Naive thymus-derived CD4-positive, alpha-beta T cell (primary cell): ENCODE results near the gene MVD. TPM values are rescaled to one million over a fixed set of nuclear protein-coding genes. Genes with fewer than 3 reads are reported as not detected.

Experiments used
- ATAC-seq: fragments of 150-1000 bp; cut with Tn5 transposase; 2 replicates; pipeline ENCODE4 v1.10.0; 2021; ENCODE audit warnings: mild to moderate bottlenecking, moderate library complexity
- CTCF ChIA-PET: fragments of 350-600 bp; sonication (Branson Sonifier 250); formaldehyde crosslinking; loops from one replicate; lab custom pipeline; 2021; ENCODE audit warnings: antibody characterized with exemption; lab: Charles Lee
- POLR2A ChIA-PET: fragments of 350-600 bp; sonication (Branson Sonifier 250); formaldehyde crosslinking; loops from one replicate; lab custom pipeline; 2021; ENCODE audit warnings: antibody characterized with exemption, inconsistent platforms; lab: Charles Lee
- DNase-seq, 9 donors: peaks; one replicate each; pipeline versions ENCODE4 v3.0.0 to v3.0.0-alpha.2; 2020 to 2022; ENCODE audit warnings: mixed read lengths in 1 of 9
- H3K27ac ChIP-seq: one replicate; pipeline ENCODE4 v1.7.0; 2013; ENCODE audit warnings: mild to moderate bottlenecking, low read depth, low read length, moderate library complexity
- H3K27me3 ChIP-seq, 2 donors: one replicate each; pipeline ENCODE4 v1.7.0; 2013; ENCODE audit warnings: low read length in 2 of 2, mild to moderate bottlenecking in 2 of 2, moderate library complexity in 2 of 2; ENCODE audit not compliant: control insufficient read depth in 2 of 2, insufficient read depth in 2 of 2
- H3K36me3 ChIP-seq, 3 experiments: 1 replicate in 2 of 3; 2 replicates in 1 of 3; pipeline ENCODE4 v1.7.0; 2013; ENCODE audit warnings: low read length in 3 of 3, mild to moderate bottlenecking in 3 of 3, moderate library complexity in 1 of 3; ENCODE audit not compliant: insufficient read depth in 3 of 3, control insufficient read depth in 2 of 3
- H3K4me1 ChIP-seq, 2 donors: one replicate each; pipeline ENCODE4 v1.7.0; 2013; ENCODE audit warnings: low read length in 2 of 2, mild to moderate bottlenecking in 2 of 2, moderate library complexity in 1 of 2; ENCODE audit not compliant: control insufficient read depth in 2 of 2, insufficient read depth in 2 of 2
- H3K4me3 ChIP-seq: 2 replicates; pipeline ENCODE4 v1.7.0; 2013; ENCODE audit warnings: mild to moderate bottlenecking, low read length
- H3K9me3 ChIP-seq, 3 experiments: 1 replicate in 2 of 3; 2 replicates in 1 of 3; pipeline ENCODE4 v1.7.0; 2013; ENCODE audit warnings: low read length in 3 of 3; ENCODE audit not compliant: control insufficient read depth in 2 of 3
- H3K27ac Mint-ChIP-seq, 9 donors: one replicate each; pipeline ENCODE4 v1.8.0; 2020 to 2022; ENCODE audit warnings: mixed read lengths in 9 of 9, mild to moderate bottlenecking in 8 of 9, moderate library complexity in 5 of 9, inconsistent platforms in 2 of 9
- H3K27me3 Mint-ChIP-seq, 5 donors: one replicate each; pipeline ENCODE4 v1.8.0; 2021 to 2022; ENCODE audit warnings: mixed read lengths in 5 of 5, mild to moderate bottlenecking in 1 of 5
- H3K36me3 Mint-ChIP-seq, 5 donors: one replicate each; pipeline ENCODE4 v1.8.0; 2020 to 2022; ENCODE audit warnings: mixed read lengths in 5 of 5, mild to moderate bottlenecking in 3 of 5, inconsistent platforms in 1 of 5
- H3K4me1 Mint-ChIP-seq, 7 donors: one replicate each; pipeline ENCODE4 v1.8.0; 2020 to 2022; ENCODE audit warnings: mixed read lengths in 7 of 7, mild to moderate bottlenecking in 3 of 7, inconsistent platforms in 1 of 7
- H3K4me3 Mint-ChIP-seq, 10 donors: one replicate each; pipeline ENCODE4 v1.8.0; 2020 to 2022; ENCODE audit warnings: mild to moderate bottlenecking in 10 of 10, mixed read lengths in 10 of 10, moderate library complexity in 6 of 10, inconsistent platforms in 2 of 10
- H3K9me3 Mint-ChIP-seq, 11 donors: one replicate each; pipeline ENCODE4 v1.8.0; 2020 to 2022; ENCODE audit warnings: mixed read lengths in 11 of 11, mild to moderate bottlenecking in 4 of 11, inconsistent platforms in 1 of 11, moderate library complexity in 1 of 11
- intact Hi-C, 2 donors: fragments of 100-400 bp; cut with micrococcal nuclease; formaldehyde crosslinking; loops; one replicate each; pipeline ENCODE4 v1.15.1; 2023
- polyA plus RNA-seq, 2 donors: library from polyadenylated mRNA; unstranded; fragments of 300-500 nt; fragmentation: Illumina TruSeq; gene quantifications; one replicate each; pipeline ENCODE4 v1.2.3, GENCODE V29; 2021
- total RNA-seq, 6 experiments: library from RNA in 5 of 6; stranded (reverse) in 5 of 6; gene quantifications; 1 replicate in 5 of 6; 2 replicates in 1 of 6; pipeline ENCODE4 v1.2.3 and lab custom pipeline; 2021 to 2026

The MVD gene, protein sequence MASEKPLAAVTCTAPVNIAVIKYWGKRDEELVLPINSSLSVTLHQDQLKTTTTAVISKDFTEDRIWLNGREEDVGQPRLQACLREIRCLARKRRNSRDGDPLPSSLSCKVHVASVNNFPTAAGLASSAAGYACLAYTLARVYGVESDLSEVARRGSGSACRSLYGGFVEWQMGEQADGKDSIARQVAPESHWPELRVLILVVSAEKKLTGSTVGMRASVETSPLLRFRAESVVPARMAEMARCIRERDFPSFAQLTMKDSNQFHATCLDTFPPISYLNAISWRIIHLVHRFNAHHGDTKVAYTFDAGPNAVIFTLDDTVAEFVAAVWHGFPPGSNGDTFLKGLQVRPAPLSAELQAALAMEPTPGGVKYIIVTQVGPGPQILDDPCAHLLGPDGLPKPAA
- total RNA-seq, result 10 to 100 TPM; 37.7 to 66.9 (median 42.7) TPM
- polyA plus RNA-seq, result 10 to 100 TPM; 12.9 to 23.5 TPM
- 23.0 reads per million, percentile 53 among the genes with 10 or more reads in this experiment for total RNA-seq (lab: John Stamatoyannopoulos, UW)

DNA sequence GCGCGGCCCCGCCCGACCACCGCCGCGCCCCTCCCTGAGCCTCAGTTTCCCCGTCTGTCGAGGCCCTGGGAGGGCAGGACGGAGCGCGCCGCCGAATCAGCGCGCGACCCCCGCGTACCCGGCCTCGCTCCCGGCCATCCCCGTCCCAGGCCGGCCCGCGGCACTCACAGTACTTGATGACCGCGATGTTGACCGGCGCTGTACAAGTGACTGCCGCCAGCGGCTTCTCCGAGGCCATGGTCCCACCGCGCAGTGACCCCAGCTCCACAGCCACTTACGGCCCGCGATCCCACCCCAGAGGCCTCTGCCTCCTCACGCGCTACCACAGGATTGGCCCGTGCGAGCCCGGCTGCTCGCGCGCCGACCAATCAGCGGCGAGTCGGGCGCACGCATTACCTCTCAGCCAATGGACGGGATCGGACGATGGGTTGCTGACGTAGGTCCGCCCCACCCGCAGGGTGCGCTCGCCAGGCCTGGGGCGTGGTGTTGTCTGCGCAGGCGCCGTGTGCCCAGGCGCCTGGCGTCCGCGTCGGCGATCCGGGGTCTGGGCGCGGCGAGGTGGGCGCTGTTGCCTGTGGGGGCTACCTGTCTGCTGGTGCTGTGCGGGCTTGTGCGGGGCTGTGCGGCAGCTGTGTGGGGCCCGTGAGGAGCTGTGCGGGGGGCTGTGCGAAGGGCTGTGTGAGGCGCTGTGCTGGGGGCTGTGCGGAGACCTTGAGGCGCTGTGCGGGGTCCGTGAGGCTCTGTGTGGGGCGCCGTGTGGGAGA lies at the start of gene MVD:
Gene MVD, minus strand, starts transcription at position 249 of the 764 bp plus-strand sequence. Its CDS starts 11 bp downstream, at position 238.
- H3K4me3 ChIP-seq, result peak within 1 kb of the TSS; percentile 89
- ChIA-PET CTCF (interaction anchor here (0.7 kb wide), 1 partner anchor 584 kb away, joined by 3 read pairs; no protein-coding TSS in a partner anchor), POLR2A (interaction anchor here (0.6 to 4.0 kb wide), 16 partner anchors 11 to 92 kb away, joined by 3 to 33 read pairs (median 3); partner anchors contain the start of gene ZC3H18)
- Mint-ChIP-seq H3K4me1 (peaks cover 12 to 26% (median 19%) of the 10 kb centered on the region in 7 donors), H3K27me3 (no peaks in the 10 kb centered on the region), H3K9me3 (no peaks in the 10 kb centered on the region), H3K27ac (peak within 1 kb of the TSS; percentile 56 to 95 (median 93)), H3K4me3 (peak within 1 kb of the TSS; percentile 91 to 96 (median 94)), H3K36me3 (peaks cover 0 to 5% (median 0%) of the 10 kb centered on the region in 5 donors)
- ATAC-seq (peak; percentile 99), DNase-seq (peak; percentile 88 to 96 (median 94))
- intact Hi-C loops, result loop anchor here (1.0 to 2.0 kb wide), 11 partner anchors 12 to 584 kb away; partner anchors contain the start of genes CTU2 (in 2 of the 2), CYBA (in 2 of the 2), RNF166 (in 2 of the 2) and SNAI3 (in 2 of the 2)
- H3K9me3 ChIP-seq, result no peaks in the 10 kb centered on the region
- H3K36me3 ChIP-seq, result peaks cover 0 to 10% (median 0%) of the 10 kb centered on the region in 3 experiments
- H3K27ac ChIP-seq, result peak within 1 kb of the TSS; percentile 95
- H3K27me3 ChIP-seq, result no peaks in the 10 kb centered on the region
- peaks cover 8% of the 10 kb centered on the region in 2 donors for H3K4me1 ChIP-seq

DNA sequence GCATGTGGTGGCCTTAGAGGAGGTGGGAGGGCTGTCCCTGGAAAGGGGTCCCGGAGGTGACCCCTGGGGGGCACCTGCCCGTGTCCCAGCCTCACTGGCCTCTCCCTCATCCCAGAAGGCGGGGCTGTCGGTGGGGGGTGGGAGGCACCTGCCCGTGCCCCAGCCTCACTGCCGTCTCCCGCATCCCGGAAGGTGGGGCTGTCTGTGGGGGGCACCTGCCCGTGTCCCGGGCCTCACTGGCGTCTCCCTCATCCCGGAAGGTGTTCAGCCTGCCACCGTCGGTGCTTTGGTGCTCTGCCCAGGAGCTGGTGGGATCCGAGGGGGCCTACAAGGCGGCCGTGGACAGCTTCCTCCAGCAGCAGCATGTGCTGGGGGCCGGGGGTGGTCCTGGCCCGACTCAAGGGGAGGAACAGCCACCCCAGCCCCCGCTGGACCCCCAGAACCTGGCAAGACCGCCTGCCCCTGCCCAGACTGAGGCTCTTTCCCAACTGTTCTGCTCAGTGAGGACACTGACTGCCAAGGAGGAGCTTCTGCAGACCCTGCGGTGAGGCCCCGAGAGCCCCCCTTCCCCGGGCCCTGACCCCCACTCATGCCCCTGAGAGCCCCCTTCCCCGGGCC lies 49.6 kb upstream of the MVD start:
- POLR2A ChIA-PET, result interaction anchor here (0.8 kb wide), 1 partner anchor 144 kb away, joined by 3 read pairs; the partner anchor contains the start of genes GALNS and TRAPPC2L
- no peaks in the 10 kb centered on the region for H3K9me3 ChIP-seq
- no peak overlapping the region for H3K4me3 ChIP-seq
- no peaks in the 10 kb centered on the region for H3K27me3 ChIP-seq
- H3K36me3 ChIP-seq, result peaks cover 4 to 64% (median 8%) of the 10 kb centered on the region in 3 experiments
- intact Hi-C loops, result no loop called here
- ATAC-seq (no peak), DNase-seq (no peak)
- H3K4me1 Mint-ChIP-seq, result peaks cover 1 to 9% (median 4%) of the 10 kb centered on the region in 7 donors
- H3K4me1 ChIP-seq, result peaks cover 1 to 4% of the 10 kb centered on the region in 2 donors
- H3K27ac Mint-ChIP-seq, result no peak overlapping the region
- CTCF ChIA-PET, result no interaction called here
- H3K4me3 Mint-ChIP-seq, result no peak overlapping the region
- no peaks in the 10 kb centered on the region for H3K27me3 Mint-ChIP-seq
- peaks cover 0 to 4% (median 0%) of the 10 kb centered on the region in 5 donors for H3K36me3 Mint-ChIP-seq
- no peak overlapping the region for H3K27ac ChIP-seq
- H3K9me3 Mint-ChIP-seq, result peaks cover 0 to 2% (median 0%) of the 10 kb centered on the region in 11 donors

DNA sequence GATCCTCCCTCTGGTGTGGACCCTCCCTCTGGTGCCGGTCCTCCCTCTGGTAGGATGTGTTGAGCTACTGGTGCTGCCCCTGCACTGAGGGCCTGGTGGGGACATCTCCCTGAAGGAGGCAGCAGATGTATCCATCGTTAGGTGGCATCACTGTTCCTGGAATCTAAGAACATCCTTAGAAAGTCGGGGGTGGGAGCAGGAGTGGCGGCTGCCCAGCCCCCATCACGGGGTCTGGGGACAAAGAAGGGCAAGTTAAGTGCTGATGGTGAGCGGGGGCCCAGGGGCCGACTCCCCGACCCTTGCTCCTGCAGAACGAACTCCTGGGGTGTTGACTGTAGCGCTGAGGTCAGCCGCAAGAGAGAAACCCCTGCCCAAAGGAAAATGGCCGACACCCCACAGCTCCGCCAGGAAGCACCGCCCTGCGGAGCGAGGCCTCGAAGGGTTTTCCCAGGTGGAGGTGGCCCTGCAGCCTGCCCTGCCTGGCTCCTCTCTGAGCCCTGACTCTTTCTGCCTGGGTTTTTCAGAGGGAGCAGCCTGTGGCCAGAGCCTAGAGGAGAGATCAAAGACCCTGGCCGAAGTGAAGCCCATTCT lies 49.0 kb upstream of the MVD start:
- Histone ChIP-seq H3K9me3 (no peaks in the 10 kb centered on the region), H3K27me3 (no peaks in the 10 kb centered on the region), H3K4me1 (peaks cover 7 to 11% of the 10 kb centered on the region in 2 donors), H3K27ac (no peak overlapping the region), H3K4me3 (no peak overlapping the region), H3K36me3 (peaks cover 3 to 58% (median 4%) of the 10 kb centered on the region in 3 experiments)
- intact Hi-C loops, result no loop called here
- ATAC-seq, result no peak
- CTCF ChIA-PET, result no interaction called here
- Mint-ChIP-seq H3K36me3 (no peaks in the 10 kb centered on the region), H3K27ac (no peak overlapping the region), H3K4me3 (no peak overlapping the region), H3K27me3 (no peaks in the 10 kb centered on the region), H3K4me1 (peaks cover 8 to 15% (median 10%) of the 10 kb centered on the region in 7 donors), H3K9me3 (peaks cover 0 to under 1% (median 0%) of the 10 kb centered on the region in 11 donors)
- POLR2A ChIA-PET, result no interaction called here
- no peak for DNase-seq

DNA sequence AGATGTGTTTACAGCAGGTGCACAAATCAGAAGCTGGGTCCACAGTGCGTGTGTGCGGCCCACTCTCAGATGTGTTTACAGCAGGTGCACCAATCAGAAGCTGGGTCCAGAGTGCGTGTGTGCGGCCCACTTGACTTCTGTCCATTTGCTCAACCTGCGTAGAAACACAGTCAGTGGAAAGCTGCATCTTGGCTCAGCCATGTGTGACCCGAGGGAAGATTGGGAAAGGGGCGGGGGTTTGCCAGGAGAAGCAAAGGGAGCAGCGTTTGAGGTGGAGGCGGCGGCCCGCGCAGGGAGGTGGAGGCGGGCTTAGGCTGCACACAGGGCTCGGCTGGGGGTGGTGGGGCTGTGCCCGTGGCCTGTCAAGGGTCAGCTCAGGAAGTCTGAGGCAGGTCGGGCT lies 47.7 kb upstream of the MVD start:
- H3K4me1 Mint-ChIP-seq, result peaks cover 8 to 18% (median 11%) of the 10 kb centered on the region in 7 donors
- H3K27me3 Mint-ChIP-seq, result no peaks in the 10 kb centered on the region
- no peak overlapping the region for H3K4me3 ChIP-seq
- ATAC-seq, result no peak
- H3K27me3 ChIP-seq, result no peaks in the 10 kb centered on the region
- H3K9me3 ChIP-seq, result no peaks in the 10 kb centered on the region
- H3K4me1 ChIP-seq, result peaks cover 9 to 13% of the 10 kb centered on the region in 2 donors
- ChIA-PET CTCF (interaction anchor here (0.8 kb wide), 1 partner anchor 25 kb away, joined by 3 read pairs; no protein-coding TSS in a partner anchor), POLR2A (interaction anchor here (0.8 kb wide), 1 partner anchor 146 kb away, joined by 3 read pairs; the partner anchor contains the start of genes GALNS and TRAPPC2L)
- DNase-seq, result no peak
- intact Hi-C loops, result no loop called here
- no peaks in the 10 kb centered on the region for H3K36me3 Mint-ChIP-seq
- no peak overlapping the region for H3K27ac ChIP-seq
- H3K4me3 Mint-ChIP-seq, result no peak overlapping the region
- H3K36me3 ChIP-seq, result peaks cover 0 to 45% (median 0%) of the 10 kb centered on the region in 3 experiments
- H3K9me3 Mint-ChIP-seq, result no peaks in the 10 kb centered on the region
- peak overlapping the region in 2 of 9 donors; percentile 71 to 83 for H3K27ac Mint-ChIP-seq

DNA sequence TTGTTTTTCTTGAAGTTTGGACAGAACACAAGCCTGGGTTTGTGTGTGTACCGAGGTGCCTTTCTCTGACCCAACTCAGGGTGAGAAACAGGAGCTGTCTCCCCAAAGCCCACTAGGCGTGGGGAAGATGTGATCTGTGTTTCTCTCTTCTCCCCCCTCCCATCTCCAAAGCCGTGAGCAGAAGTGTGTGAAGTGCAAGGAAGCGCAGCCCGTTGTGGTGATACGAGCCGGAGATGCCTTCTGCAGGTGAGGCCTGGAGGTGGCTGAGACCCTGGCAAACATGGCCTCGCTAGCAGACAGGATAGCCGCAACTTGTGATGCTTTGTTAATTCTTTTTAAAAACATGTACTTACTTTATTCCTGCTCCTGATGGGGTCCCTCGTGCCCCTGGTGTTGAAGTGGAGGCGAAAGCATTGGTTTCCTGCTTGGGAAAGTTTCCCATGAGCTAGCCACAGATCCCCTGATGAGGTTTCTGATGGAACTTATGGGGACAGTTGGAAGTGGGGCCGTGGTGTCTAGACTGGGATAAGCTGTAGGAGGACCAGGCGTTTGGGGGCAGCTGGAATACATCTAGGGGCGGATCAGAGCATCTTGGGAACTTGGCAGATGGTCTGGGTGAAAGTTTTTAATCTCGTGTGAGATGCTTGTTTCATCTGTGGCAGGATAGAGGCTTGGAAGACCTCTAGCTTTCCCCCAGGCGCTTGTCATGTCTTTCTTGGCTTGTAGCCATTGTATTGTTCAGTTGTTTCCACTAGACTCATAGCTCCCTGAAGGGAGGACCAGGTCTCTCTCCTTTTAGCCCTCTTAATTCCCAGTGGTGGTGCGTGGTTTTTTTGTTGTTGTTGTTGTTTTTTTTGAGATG lies 44.3 kb upstream of the MVD start:
- ChIA-PET CTCF (interaction anchor here (0.7 to 1.2 kb wide), 2 partner anchors 22 to 1082 kb away, joined by 4 to 5 read pairs; no protein-coding TSS in a partner anchor), POLR2A (interaction anchor here (0.6 to 1.2 kb wide), 3 partner anchors 9 to 149 kb away, joined by 3 to 5 read pairs (median 3); partner anchors contain the start of genes GALNS and TRAPPC2L)
- Histone ChIP-seq H3K4me1 (peaks cover 25 to 40% of the 10 kb centered on the region in 2 donors), H3K9me3 (no peaks in the 10 kb centered on the region), H3K27me3 (no peaks in the 10 kb centered on the region), H3K4me3 (peak overlapping the region; percentile 79), H3K27ac (peak overlapping the region; percentile 88), H3K36me3 (peaks cover 0 to 21% (median 0%) of the 10 kb centered on the region in 3 experiments)
- H3K27me3 Mint-ChIP-seq, result no peaks in the 10 kb centered on the region
- peak overlapping the region; percentile 76 to 98 (median 82) for H3K4me3 Mint-ChIP-seq
- H3K36me3 Mint-ChIP-seq, result peaks cover 0 to 13% (median 0%) of the 10 kb centered on the region in 5 donors
- intact Hi-C loops, result loop anchor here (1.0 to 10.0 kb wide), 10 partner anchors 44 to 1018 kb away; partner anchors contain the start of genes MVD (in 2 of the 2), ZC3H18 (in 2 of the 2), BANP (in 1 of the 2) and CDT1 (in 1 of the 2)
- DNase-seq (no peak), ATAC-seq (no peak)
- H3K27ac Mint-ChIP-seq, result peak overlapping the region; percentile 61 to 91 (median 88)
- H3K9me3 Mint-ChIP-seq, result no peaks in the 10 kb centered on the region
- H3K4me1 Mint-ChIP-seq, result peaks cover 31 to 41% (median 38%) of the 10 kb centered on the region in 7 donors
